22Rv1 (cell line): ENCODE data around the gene CHRNA4.

Experiments
- H3K27ac ChIP-seq: fragments of 450-650 bp; 2 replicates; pipeline ENCODE4 v1.5.1; 2017
- ZFX ChIP-seq: fragments of 450-650 bp; IDR thresholded peaks from 2 replicates; pipeline ENCODE4 v1.6.1; 2017; ENCODE audit warnings: antibody characterized with exemption, borderline replicate concordance
- TF ChIP-seq, protein P1 (sequence below): fragments of 450-650 bp; IDR thresholded peaks from 2 replicates; pipeline ENCODE4 v1.5.1; 2017; ENCODE audit warnings: mild to moderate bottlenecking

Gene CHRNA4

DNA sequence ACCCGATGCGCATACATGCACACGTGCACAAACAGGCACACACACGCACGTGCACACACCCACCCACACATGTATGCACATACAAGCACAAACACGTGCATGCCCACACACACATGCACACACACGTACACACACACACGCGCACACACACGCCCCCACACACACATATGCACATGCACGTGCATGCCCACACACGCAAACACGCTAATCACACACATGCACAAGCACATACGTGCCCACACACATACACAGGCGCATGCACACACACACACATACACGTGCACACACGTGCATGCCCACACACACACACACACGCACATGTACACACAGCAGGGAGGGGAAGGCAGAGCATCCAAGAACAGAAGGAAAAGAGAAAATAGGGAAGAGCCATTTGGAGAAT lies 26.8 kb upstream of the CHRNA4 start:
- no peak overlapping the region for H3K27ac ChIP-seq
- no peak for TF ChIP-seq ZFX
- TF ChIP-seq, protein P1, sequence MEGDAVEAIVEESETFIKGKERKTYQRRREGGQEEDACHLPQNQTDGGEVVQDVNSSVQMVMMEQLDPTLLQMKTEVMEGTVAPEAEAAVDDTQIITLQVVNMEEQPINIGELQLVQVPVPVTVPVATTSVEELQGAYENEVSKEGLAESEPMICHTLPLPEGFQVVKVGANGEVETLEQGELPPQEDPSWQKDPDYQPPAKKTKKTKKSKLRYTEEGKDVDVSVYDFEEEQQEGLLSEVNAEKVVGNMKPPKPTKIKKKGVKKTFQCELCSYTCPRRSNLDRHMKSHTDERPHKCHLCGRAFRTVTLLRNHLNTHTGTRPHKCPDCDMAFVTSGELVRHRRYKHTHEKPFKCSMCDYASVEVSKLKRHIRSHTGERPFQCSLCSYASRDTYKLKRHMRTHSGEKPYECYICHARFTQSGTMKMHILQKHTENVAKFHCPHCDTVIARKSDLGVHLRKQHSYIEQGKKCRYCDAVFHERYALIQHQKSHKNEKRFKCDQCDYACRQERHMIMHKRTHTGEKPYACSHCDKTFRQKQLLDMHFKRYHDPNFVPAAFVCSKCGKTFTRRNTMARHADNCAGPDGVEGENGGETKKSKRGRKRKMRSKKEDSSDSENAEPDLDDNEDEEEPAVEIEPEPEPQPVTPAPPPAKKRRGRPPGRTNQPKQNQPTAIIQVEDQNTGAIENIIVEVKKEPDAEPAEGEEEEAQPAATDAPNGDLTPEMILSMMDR, result no peak

DNA sequence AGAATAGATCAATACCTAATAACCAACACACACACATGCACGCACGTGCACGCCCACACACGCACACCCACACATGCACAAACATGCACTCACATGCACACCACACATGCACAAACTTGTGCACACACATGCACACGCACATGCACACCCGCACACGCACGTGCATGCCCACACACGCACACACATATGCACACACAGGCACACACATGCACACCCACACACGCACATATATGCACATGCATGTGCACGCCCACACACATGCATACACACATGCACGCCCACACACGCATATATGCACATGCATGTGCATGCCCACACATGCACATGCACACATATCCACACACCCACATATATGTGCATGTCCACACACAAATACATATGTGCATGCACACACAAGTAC lies 26.2 kb upstream of the CHRNA4 start:
- no peak for TF ChIP-seq ZFX
- TF ChIP-seq, protein P1, result no peak
- no peak overlapping the region for H3K27ac ChIP-seq

GRCh38 chr20:63386491-63386890 lies 25.3 kb upstream of the CHRNA4 start:
- no peak overlapping the region for H3K27ac ChIP-seq
- no peak for TF ChIP-seq ZFX
- TF ChIP-seq, protein P1, result no peak

- no peak for TF ChIP-seq ZFX
- TF ChIP-seq, protein P1, result no peak
- H3K27ac ChIP-seq, result no peak overlapping the region
Measured at GRCh38 chr20:63385819-63386218, 24.7 kb upstream of the CHRNA4 start.

- no peak overlapping the region for H3K27ac ChIP-seq
- no peak for TF ChIP-seq ZFX
- TF ChIP-seq, protein P1, result no peak
Measured at GRCh38 chr20:63384336-63384735, 23.2 kb upstream of the CHRNA4 start.

GRCh38 chr20:63383556-63383955 lies 22.4 kb upstream of the CHRNA4 start:
- H3K27ac ChIP-seq, result no peak overlapping the region
- TF ChIP-seq, protein P1, result no peak
- no peak for TF ChIP-seq ZFX

DNA sequence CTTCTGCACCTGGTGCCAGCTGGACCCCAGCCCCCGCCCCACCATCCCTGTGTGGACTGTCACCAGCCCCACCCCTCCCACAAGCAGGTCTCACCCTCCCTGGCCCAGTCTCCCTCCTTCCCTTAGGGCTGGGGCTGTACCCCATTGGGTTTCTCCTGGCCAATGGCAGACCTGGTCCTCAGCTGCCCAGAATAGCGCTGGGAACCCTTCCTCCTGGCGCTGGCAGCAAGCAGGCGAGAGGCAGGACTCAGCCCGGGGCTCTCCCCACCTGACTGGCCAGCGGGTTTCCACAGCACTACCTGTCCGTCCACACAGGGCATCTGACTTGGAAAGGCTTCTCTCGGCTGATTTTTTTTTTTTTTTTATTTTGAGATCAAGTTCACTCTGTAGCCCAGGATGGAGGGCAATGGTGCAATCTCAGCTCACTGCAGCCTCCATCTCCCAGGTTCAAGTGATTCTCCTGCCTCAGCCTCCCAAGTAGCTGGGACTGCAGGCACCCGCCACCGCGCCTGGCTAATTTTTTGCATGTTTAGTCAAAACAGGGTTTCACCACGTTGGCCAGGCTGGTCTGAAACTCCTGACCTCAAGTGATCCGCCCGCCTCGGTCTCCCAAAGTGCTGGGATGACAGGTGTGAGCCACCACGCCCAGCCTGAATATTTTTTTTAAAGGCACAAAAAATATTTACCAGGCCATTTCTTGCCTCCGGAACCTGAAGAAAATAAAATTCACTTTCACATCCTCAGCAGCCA lies 21.6 kb upstream of the CHRNA4 start:
- no peak overlapping the region for H3K27ac ChIP-seq
- TF ChIP-seq, protein P1, result no peak
- TF ChIP-seq ZFX, result no peak
